Vagina (tissue), 2 donors: ENCODE measurements around the gene TEC. TPM values are rescaled to one million over a fixed set of nuclear protein-coding genes. Genes with fewer than 3 reads are reported as not detected.

ENCODE experiments used
- DNase-seq, 2 donors: peaks; one replicate each; pipeline ENCODE4 v3.0.0-alpha.2; 2017; ENCODE audit errors: extremely low spot score in 2 of 2
- H3K27ac ChIP-seq: fragments of 200-600 bp; sonication (generic); one replicate; pipeline ENCODE4 v1.5.1; 2019
- H3K27me3 ChIP-seq: fragments of 200-600 bp; sonication (generic); one replicate; pipeline ENCODE4 v1.5.1; 2019
- H3K36me3 ChIP-seq, 2 donors: fragments of 200-600 bp; sonication (generic); one replicate each; pipeline ENCODE4 v1.5.1; 2017 to 2019
- H3K4me1 ChIP-seq: fragments of 200-600 bp; sonication (generic); one replicate; pipeline ENCODE4 v1.5.1; 2019
- H3K4me3 ChIP-seq, 2 donors: fragments of 200-600 bp; sonication (generic); 1 replicate in 1 of 2; 2 replicates in 1 of 2; pipeline ENCODE4 v1.5.1; 2016 to 2019
- H3K9me3 ChIP-seq: fragments of 200-600 bp; sonication (generic); one replicate; pipeline ENCODE4 v1.5.1; 2019
- POLR2A ChIP-seq, 2 donors: fragments of 450-650 bp; IDR thresholded peaks; one replicate each; pipeline ENCODE4 v1.6.1; 2017; ENCODE audit warnings: antibody characterized with exemption in 2 of 2, mild to moderate bottlenecking in 2 of 2, moderate library complexity in 2 of 2
- POLR2AphosphoS5 ChIP-seq, 2 donors: sonication (generic); formaldehyde crosslinking; IDR thresholded peaks; one replicate each; pipeline ENCODE4 v1.9.0; 2017; ENCODE audit warnings: antibody characterized with exemption in 2 of 2, mild to moderate bottlenecking in 2 of 2, low read depth in 1 of 2; ENCODE audit not compliant: insufficient read depth in 1 of 2
- intact Hi-C: fragments of 100-400 bp; cut with DNase I; formaldehyde crosslinking; loops from one replicate; pipeline ENCODE4 v1.15.1; 2023
- total RNA-seq: library from RNA; depleted of rRNA; stranded (reverse); fragments of >200 nt; gene quantifications from one replicate; pipeline ENCODE4 v1.2.3, GENCODE V29; 2016
- TF ChIP-seq, protein P1 (sequence below), 3 experiments: fragments of 450-650 bp in 2 of 3; fragments of 200-600 bp in 1 of 3; sonication (generic) in 1 of 3; IDR thresholded peaks; one replicate each; pipeline ENCODE4 v1.5.1; 2017 to 2019; ENCODE audit warnings: antibody characterized with exemption in 3 of 3, mild to moderate bottlenecking in 2 of 3, moderate library complexity in 2 of 3

TEC gene
- total RNA-seq, 1 donor from 2014 or later = 9.3 TPM

DNA sequence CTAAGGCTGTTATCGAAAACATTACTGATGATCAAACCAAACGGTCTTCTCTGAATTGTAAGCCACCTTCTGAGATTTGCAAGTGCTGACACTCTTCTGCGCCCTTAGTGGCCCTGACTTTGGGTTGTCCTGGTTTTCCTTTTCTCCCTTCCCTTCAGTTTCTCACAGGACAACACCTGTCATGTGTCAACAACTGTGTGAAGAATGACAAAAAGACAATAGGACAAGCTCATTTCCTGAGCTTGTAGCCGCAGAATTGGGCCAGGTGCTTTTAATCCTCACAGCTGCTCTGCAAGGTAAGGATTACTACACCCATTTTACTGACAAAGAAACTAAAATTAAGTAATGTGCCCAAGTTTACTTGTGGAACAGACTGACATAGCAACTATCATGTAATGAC, 90.7 kb downstream of the TEC start:
- TF ChIP-seq POLR2A (IDR thresholded peaks at IDR 0.05) (no peak), POLR2AphosphoS5 (IDR thresholded peaks at IDR 0.05; ENCODE audit: insufficient read depth in 1 of 2, low read depth in 1 of 2) (no peak)
- TF ChIP-seq, protein P1, sequence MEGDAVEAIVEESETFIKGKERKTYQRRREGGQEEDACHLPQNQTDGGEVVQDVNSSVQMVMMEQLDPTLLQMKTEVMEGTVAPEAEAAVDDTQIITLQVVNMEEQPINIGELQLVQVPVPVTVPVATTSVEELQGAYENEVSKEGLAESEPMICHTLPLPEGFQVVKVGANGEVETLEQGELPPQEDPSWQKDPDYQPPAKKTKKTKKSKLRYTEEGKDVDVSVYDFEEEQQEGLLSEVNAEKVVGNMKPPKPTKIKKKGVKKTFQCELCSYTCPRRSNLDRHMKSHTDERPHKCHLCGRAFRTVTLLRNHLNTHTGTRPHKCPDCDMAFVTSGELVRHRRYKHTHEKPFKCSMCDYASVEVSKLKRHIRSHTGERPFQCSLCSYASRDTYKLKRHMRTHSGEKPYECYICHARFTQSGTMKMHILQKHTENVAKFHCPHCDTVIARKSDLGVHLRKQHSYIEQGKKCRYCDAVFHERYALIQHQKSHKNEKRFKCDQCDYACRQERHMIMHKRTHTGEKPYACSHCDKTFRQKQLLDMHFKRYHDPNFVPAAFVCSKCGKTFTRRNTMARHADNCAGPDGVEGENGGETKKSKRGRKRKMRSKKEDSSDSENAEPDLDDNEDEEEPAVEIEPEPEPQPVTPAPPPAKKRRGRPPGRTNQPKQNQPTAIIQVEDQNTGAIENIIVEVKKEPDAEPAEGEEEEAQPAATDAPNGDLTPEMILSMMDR (IDR thresholded peaks at IDR 0.05) = no peak
- Histone ChIP-seq H3K27ac (no peak overlapping the region), H3K9me3 (no peaks in the 10 kb centered on the region), H3K4me3 (no peak overlapping the region), H3K4me1 (no peaks in the 10 kb centered on the region), H3K27me3 (no peaks in the 10 kb centered on the region), H3K36me3 (no peaks in the 10 kb centered on the region)
- DNase-seq = no peak
- intact Hi-C loops = no loop called here

DNA sequence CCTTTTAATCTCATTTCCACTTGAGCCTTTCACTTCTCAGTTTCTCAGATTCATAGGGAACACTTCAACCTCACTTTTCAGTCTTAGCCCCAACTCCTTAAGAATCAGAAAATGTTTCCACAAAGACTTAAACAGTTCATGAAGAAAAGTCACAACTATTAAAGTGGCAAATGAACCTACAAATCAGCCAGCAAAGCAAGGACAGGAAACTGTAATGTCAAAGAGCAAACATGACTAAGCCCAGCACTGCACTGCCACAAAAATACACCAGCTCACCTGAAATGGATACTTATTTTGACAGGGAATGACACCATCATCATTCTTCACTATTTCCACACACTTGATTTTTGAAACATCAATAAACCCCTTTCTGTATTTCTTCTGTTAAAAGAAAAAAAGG, 93.8 kb downstream of the TEC start:
- intact Hi-C loops = no loop called here
- H3K27ac ChIP-seq = no peak overlapping the region
- H3K4me3 ChIP-seq = no peak overlapping the region
- H3K9me3 ChIP-seq = no peaks in the 10 kb centered on the region
- TF ChIP-seq, protein P1 (IDR thresholded peaks at IDR 0.05) = no peak
- TF ChIP-seq POLR2A (IDR thresholded peaks at IDR 0.05) (no peak), POLR2AphosphoS5 (IDR thresholded peaks at IDR 0.05; ENCODE audit: insufficient read depth in 1 of 2, low read depth in 1 of 2) (no peak)
- H3K36me3 ChIP-seq = no peaks in the 10 kb centered on the region
- DNase-seq = no peak
- H3K27me3 ChIP-seq = no peaks in the 10 kb centered on the region
- no peaks in the 10 kb centered on the region for H3K4me1 ChIP-seq

DNA sequence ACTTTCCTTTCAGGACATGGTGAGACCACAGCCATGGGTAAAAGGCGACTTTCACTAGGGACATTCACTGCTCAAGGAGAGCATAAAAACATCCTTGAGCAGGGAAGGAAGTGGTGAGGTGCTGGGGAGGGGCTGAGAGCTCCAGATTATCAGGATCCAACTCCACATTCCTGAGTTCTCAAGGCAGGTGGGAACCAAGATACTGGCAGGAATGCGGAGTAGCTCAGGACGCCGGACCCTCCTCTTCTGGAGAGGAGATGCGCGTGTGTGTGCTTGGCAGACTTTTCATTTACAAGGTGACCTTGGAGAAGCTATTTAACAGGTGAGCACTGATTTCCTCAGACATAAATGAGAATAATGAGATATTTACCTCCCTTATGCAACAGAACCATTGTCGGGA, 94.3 kb downstream of the TEC start:
- intact Hi-C loops = no loop called here
- H3K27ac ChIP-seq = no peak overlapping the region
- DNase-seq = no peak
- no peaks in the 10 kb centered on the region for H3K4me1 ChIP-seq
- no peaks in the 10 kb centered on the region for H3K27me3 ChIP-seq
- no peak overlapping the region for H3K4me3 ChIP-seq
- H3K36me3 ChIP-seq = no peaks in the 10 kb centered on the region
- TF ChIP-seq, protein P1 (IDR thresholded peaks at IDR 0.05) = no peak
- no peak for TF ChIP-seq POLR2AphosphoS5 (IDR thresholded peaks at IDR 0.05; ENCODE audit: insufficient read depth in 1 of 2, low read depth in 1 of 2)
- no peaks in the 10 kb centered on the region for H3K9me3 ChIP-seq

DNA sequence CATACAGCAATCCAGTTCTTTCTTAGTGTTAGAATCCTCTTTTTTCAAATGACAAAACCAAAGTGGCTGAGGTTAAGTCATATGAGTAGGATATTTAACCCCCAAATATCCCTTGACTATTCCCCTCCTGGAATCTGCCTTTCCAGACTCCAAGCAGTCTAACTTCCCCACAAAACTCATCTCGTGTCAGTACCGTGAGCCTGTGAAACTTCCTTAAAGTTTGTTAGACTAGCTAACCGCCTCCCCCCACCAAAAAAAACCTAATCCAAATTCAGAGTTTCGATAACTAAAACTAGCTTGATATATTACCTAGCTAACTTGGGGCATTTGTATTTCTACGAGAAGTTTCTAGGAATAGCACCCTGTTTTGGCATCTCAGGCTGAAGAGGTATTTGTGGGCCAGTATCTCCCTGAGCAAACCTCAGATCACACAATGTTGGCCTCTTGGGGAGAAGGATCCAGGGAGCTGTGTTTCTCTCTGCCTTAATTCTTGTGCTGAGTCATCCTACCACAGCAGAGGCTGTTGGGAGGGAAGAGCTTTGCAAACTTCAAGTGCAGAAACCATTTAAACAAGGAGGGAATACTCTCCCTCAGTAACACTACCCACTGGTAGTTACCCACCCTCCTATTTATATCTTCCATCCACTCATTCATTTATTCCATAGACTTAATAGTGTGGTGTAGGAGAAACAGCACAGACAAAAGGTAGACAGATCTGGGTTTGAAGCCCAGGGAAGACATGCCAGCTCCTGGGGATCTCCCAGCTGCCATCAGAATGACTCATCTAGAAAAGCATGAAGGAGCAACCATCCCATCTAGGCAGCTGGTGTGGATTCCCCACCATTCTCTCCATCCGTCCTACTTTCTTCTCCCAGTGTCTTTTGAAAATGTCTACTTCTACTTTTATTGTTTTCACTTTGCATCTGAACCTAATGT, 96.3 kb downstream of the TEC start:
- no peak overlapping the region for H3K27ac ChIP-seq
- intact Hi-C loops = no loop called here
- no peaks in the 10 kb centered on the region for H3K4me1 ChIP-seq
- no peaks in the 10 kb centered on the region for H3K27me3 ChIP-seq
- no peak for DNase-seq
- H3K4me3 ChIP-seq = no peak overlapping the region
- TF ChIP-seq POLR2AphosphoS5 (IDR thresholded peaks at IDR 0.05; ENCODE audit: insufficient read depth in 1 of 2, low read depth in 1 of 2) = no peak
- TF ChIP-seq, protein P1 (IDR thresholded peaks at IDR 0.05) = no peak
- no peak for TF ChIP-seq POLR2A (IDR thresholded peaks at IDR 0.05)
- H3K9me3 ChIP-seq = no peaks in the 10 kb centered on the region
- no peaks in the 10 kb centered on the region for H3K36me3 ChIP-seq

DNA sequence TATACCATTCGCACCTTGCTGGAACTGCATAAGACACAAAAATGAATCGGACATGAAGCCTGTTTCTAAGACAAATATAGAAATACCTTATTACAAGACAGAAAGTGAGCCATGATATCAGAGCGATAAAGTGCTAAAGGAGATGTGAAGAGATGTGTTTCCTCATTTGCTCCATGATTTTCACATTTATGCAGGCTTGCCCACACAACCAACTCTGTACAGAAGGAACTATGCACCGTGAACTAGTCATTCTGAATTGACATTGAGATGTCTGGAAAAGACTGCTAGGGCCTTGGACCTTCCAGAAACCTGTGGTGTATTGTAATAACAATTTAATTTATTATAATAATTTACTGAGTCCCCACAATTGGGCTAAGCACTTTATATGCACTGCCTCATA, 97.0 kb downstream of the TEC start:
- intact Hi-C loops = no loop called here
- TF ChIP-seq, protein P1 (IDR thresholded peaks at IDR 0.05) = no peak
- no peak for TF ChIP-seq POLR2AphosphoS5 (IDR thresholded peaks at IDR 0.05; ENCODE audit: insufficient read depth in 1 of 2, low read depth in 1 of 2)
- no peak for TF ChIP-seq POLR2A (IDR thresholded peaks at IDR 0.05)
- no peaks in the 10 kb centered on the region for H3K27me3 ChIP-seq

More for the DNA sequence above, 97.0 kb downstream of the TEC start:
- H3K27ac ChIP-seq = no peak overlapping the region
- DNase-seq = no peak
- no peaks in the 10 kb centered on the region for H3K36me3 ChIP-seq
- H3K4me1 ChIP-seq = no peaks in the 10 kb centered on the region
- H3K9me3 ChIP-seq = no peaks in the 10 kb centered on the region
- H3K4me3 ChIP-seq = no peak overlapping the region
